DOHH2 (cell line): ENCODE data around the gene DEF6.

Source experiments
- H3F3A ChIP-seq: fragments of 200-600 bp; sonication (generic), shearing (Covaris generic); 2 replicates; pipeline ENCODE4 v1.6.0; 2016; ENCODE audit warnings: antibody characterized with exemption, mild to moderate bottlenecking; ENCODE audit not compliant: control insufficient read depth, insufficient read depth
- H3K27ac ChIP-seq: fragments of 200-600 bp; sonication (generic); 2 replicates; pipeline ENCODE4 v1.5.1; 2014; ENCODE audit warnings: low read depth, mild to moderate bottlenecking, low read length, moderate library complexity
- H3K27me3 ChIP-seq: fragments of 200-600 bp; sonication (generic); 2 replicates; pipeline ENCODE4 v1.6.1; 2014; ENCODE audit warnings: mild to moderate bottlenecking, low read length, mixed read lengths; ENCODE audit not compliant: control insufficient read depth
- H3K36me3 ChIP-seq: fragments of 200-600 bp; sonication (generic); 2 replicates; pipeline ENCODE4 v1.6.1; 2014; ENCODE audit warnings: mild to moderate bottlenecking, low read length, moderate library complexity, mixed read lengths; ENCODE audit not compliant: control insufficient read depth
- H3K4me1 ChIP-seq: fragments of 200-600 bp; sonication (generic); 2 replicates; pipeline ENCODE4 v1.6.1; 2014; ENCODE audit warnings: mild to moderate bottlenecking, low read length, mixed read lengths; ENCODE audit not compliant: control insufficient read depth
- H3K4me2 ChIP-seq: fragments of 200-600 bp; sonication (generic); 2 replicates; pipeline ENCODE4 v1.6.0; 2014; ENCODE audit warnings: mild to moderate bottlenecking, low read length, moderate library complexity
- H3K4me3 ChIP-seq: fragments of 200-600 bp; sonication (generic); 2 replicates; pipeline ENCODE4 v1.5.1; 2014; ENCODE audit warnings: mild to moderate bottlenecking, low read length, mixed read lengths
- H3K79me2 ChIP-seq: fragments of 200-600 bp; sonication (generic); 2 replicates; pipeline ENCODE4 v1.6.1; 2014; ENCODE audit warnings: mild to moderate bottlenecking, low read length, mixed read lengths; ENCODE audit not compliant: control insufficient read depth
- H3K9me2 ChIP-seq: fragments of 200-600 bp; sonication (generic); replicated peaks from 2 replicates; pipeline ENCODE4 v1.6.1; 2014; ENCODE audit warnings: mild to moderate bottlenecking, low read length, mixed read lengths; ENCODE audit not compliant: control insufficient read depth
- H3K9me3 ChIP-seq: fragments of 200-600 bp; sonication (generic); 2 replicates; pipeline ENCODE4 v1.6.1; 2014; ENCODE audit warnings: antibody characterized with exemption, low read length, mixed read lengths; ENCODE audit not compliant: control insufficient read depth, insufficient read depth
- H4K20me1 ChIP-seq: fragments of 200-600 bp; sonication (generic); 2 replicates; pipeline ENCODE4 v1.6.0; 2014; ENCODE audit warnings: low read depth, mild to moderate bottlenecking, antibody characterized with exemption, low read length, moderate library complexity; ENCODE audit not compliant: control insufficient read depth, insufficient read depth
- EZH2phosphoT487 ChIP-seq: fragments of 200-600 bp; sonication (generic); IDR thresholded peaks from 2 replicates; pipeline ENCODE4 v1.6.1; 2017; ENCODE audit warnings: borderline replicate concordance, mild to moderate bottlenecking, antibody characterized with exemption, low read length, moderate library complexity, mixed read lengths
- TF ChIP-seq, protein P1 (sequence below): fragments of 200-600 bp; sonication (generic); IDR thresholded peaks from one replicate; pipeline ENCODE4 v1.5.1; 2014; ENCODE audit warnings: antibody characterized with exemption, mild to moderate bottlenecking, low read depth, low read length; ENCODE audit not compliant: poor library complexity, severe bottlenecking

The DEF6 gene

DNA sequence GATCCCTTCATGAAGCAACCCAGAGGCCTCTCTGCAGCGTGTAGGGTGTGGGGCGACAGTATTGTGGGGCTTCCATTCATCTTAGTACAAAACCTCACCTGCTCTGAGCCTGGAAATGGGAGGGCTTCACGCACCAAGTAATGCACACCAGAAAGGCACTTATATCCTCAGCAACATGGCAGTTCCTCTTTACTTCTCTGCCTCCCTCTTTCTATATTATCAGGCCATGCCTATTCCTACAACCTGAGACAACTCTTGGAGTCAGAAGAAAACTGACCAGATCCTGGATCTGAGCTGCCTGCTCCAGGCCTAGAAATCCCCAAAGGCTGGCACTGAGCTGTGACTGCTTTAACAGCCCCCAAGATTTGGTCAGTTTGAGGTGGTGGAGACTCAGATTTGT is 45.7 kb upstream of the DEF6 start:
- H3K9me2 ChIP-seq: no peaks in the 10 kb centered on the region
- H4K20me1 ChIP-seq: no peaks in the 10 kb centered on the region; the same call in 1 of the 2 replicates
- H3K36me3 ChIP-seq: no peaks in the 10 kb centered on the region
- TF ChIP-seq EZH2phosphoT487: no peak
- TF ChIP-seq, protein P1, sequence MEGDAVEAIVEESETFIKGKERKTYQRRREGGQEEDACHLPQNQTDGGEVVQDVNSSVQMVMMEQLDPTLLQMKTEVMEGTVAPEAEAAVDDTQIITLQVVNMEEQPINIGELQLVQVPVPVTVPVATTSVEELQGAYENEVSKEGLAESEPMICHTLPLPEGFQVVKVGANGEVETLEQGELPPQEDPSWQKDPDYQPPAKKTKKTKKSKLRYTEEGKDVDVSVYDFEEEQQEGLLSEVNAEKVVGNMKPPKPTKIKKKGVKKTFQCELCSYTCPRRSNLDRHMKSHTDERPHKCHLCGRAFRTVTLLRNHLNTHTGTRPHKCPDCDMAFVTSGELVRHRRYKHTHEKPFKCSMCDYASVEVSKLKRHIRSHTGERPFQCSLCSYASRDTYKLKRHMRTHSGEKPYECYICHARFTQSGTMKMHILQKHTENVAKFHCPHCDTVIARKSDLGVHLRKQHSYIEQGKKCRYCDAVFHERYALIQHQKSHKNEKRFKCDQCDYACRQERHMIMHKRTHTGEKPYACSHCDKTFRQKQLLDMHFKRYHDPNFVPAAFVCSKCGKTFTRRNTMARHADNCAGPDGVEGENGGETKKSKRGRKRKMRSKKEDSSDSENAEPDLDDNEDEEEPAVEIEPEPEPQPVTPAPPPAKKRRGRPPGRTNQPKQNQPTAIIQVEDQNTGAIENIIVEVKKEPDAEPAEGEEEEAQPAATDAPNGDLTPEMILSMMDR: no peak
- H3K4me1 ChIP-seq: no peaks in the 10 kb centered on the region
- H3K27me3 ChIP-seq: no peaks in the 10 kb centered on the region
- H3F3A ChIP-seq: peaks cover 10% of the 10 kb centered on the region
- no peaks in the 10 kb centered on the region for H3K9me3 ChIP-seq
- no peak overlapping the region for H3K4me2 ChIP-seq
- H3K27ac ChIP-seq: no peak overlapping the region
- no peak overlapping the region for H3K4me3 ChIP-seq
- peaks cover 19% of the 10 kb centered on the region for H3K79me2 ChIP-seq

DNA sequence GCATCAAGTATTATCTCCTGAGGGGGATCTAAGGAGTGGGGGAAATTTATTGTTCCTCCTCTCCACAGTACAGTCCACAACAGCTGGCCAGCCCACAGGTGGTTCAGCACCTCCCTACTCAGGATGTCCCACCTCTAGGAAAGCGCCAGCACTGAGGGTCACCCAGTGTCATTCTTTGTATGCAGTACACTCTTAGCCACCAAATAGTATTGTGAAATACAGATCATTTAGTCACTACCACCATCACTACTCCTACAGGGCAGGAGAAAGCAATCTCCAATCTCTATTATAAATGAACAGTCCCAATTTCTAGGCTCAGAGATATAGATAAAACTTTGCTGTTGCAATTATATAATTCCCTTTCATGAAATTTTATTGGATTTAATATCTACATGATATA is 44.4 kb upstream of the DEF6 start:
- Histone ChIP-seq H3K4me3 (no peak overlapping the region), H3K27me3 (no peaks in the 10 kb centered on the region), H3K4me1 (peaks cover 3% of the 10 kb centered on the region), H3K27ac (no peak overlapping the region), H3K79me2 (peaks cover 31% of the 10 kb centered on the region), H3F3A (peaks cover 10% of the 10 kb centered on the region), H4K20me1 (no peaks in the 10 kb centered on the region; the same call in 1 of the 2 replicates), H3K9me3 (no peaks in the 10 kb centered on the region), H3K4me2 (no peak overlapping the region), H3K9me2 (no peaks in the 10 kb centered on the region), H3K36me3 (no peaks in the 10 kb centered on the region)
- TF ChIP-seq, protein P1: no peak
- TF ChIP-seq EZH2phosphoT487: no peak

DNA sequence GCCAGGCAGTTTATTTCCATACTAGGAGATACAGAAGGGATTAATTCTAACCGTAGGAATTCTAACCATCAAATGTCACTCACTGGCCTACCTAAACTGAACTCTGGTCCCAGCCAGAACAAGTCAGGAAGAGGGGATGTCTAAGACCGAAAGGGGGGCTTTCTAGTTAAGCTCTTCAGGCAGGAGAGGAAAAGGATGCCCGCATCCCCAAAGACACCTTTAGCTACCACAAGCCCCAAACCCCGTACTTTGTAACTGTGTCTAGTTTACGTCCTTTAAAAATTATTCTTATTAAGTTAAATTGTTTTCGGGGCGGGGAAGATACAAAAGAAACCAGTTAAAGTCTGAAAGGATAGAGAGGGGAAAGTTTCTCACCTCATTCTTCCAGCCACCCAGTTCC is 39.3 kb upstream of the DEF6 start:
- Histone ChIP-seq H3K36me3 (peaks cover 6% of the 10 kb centered on the region; the same call in 1 of the 2 replicates), H3K4me1 (peaks cover 16% of the 10 kb centered on the region), H3K9me2 (no peaks in the 10 kb centered on the region), H3K27me3 (no peaks in the 10 kb centered on the region), H3F3A (peaks cover 15% of the 10 kb centered on the region), H3K79me2 (peaks cover 56% of the 10 kb centered on the region), H3K4me3 (peak overlapping the region; percentile 90), H4K20me1 (no peaks in the 10 kb centered on the region), H3K4me2 (peak overlapping the region; percentile 69), H3K27ac (peak overlapping the region; percentile 66; the same call in 1 of the 2 replicates), H3K9me3 (no peaks in the 10 kb centered on the region)
- TF ChIP-seq, protein P1: no peak
- TF ChIP-seq EZH2phosphoT487: no peak
